H9 (cell line): ENCODE results near the gene ARL13B. TPM values are rescaled to one million over a fixed set of nuclear protein-coding genes. Genes with fewer than 3 reads are reported as not detected.

Experiments used
- DNase-seq: peaks from one replicate; pipeline ENCODE4 v3.0.0-alpha.2; 2017
- H2AFZ ChIP-seq: one replicate; pipeline ENCODE4 v1.6.1; 2013; ENCODE audit warnings: mild to moderate bottlenecking, low read length, control low read depth, moderate library complexity
- H2AK5ac ChIP-seq: 2 replicates; pipeline ENCODE4 v1.6.1; 2013; ENCODE audit warnings: low read length, control low read depth, mixed read lengths; ENCODE audit not compliant: insufficient read length
- H2BK120ac ChIP-seq: one replicate; pipeline ENCODE4 v1.6.1; 2013; ENCODE audit warnings: low read depth, mild to moderate bottlenecking, low read length, control low read depth, inconsistent platforms; ENCODE audit not compliant: poor library complexity, severe bottlenecking
- H2BK12ac ChIP-seq: 2 replicates; pipeline ENCODE4 v1.6.1; 2013; ENCODE audit warnings: low read length, control low read depth, mixed read lengths, low read depth; ENCODE audit not compliant: insufficient read length
- H2BK15ac ChIP-seq: 2 replicates; pipeline ENCODE4 v1.6.1; 2013; ENCODE audit warnings: low read depth, low read length, control low read depth
- H2BK20ac ChIP-seq: one replicate; pipeline ENCODE4 v1.6.1; 2013; ENCODE audit warnings: low read depth, mild to moderate bottlenecking, low read length, control low read depth, inconsistent platforms; ENCODE audit not compliant: poor library complexity, severe bottlenecking
- H2BK5ac ChIP-seq: 2 replicates; pipeline ENCODE4 v1.6.1; 2013; ENCODE audit warnings: low read length, control low read depth, mixed read lengths; ENCODE audit not compliant: insufficient read length
- H3K14ac ChIP-seq: 2 replicates; pipeline ENCODE4 v1.6.1; 2013; ENCODE audit warnings: low read length, control low read depth; ENCODE audit not compliant: insufficient read depth
- H3K18ac ChIP-seq: 2 replicates; pipeline ENCODE4 v1.6.1; 2013; ENCODE audit warnings: low read depth, mild to moderate bottlenecking, mixed read lengths, low read length, control low read depth; ENCODE audit not compliant: insufficient read length
- H3K23ac ChIP-seq: 2 replicates; pipeline ENCODE4 v1.6.1; 2013; ENCODE audit warnings: low read length, control low read depth, mixed read lengths, low read depth; ENCODE audit not compliant: insufficient read length
- H3K23me2 ChIP-seq: 2 replicates; pipeline ENCODE4 v1.6.1; 2013; ENCODE audit warnings: low read depth, mild to moderate bottlenecking, mixed read lengths, low read length, control low read depth; ENCODE audit not compliant: insufficient read length, poor library complexity, severe bottlenecking
- H3K27ac ChIP-seq: 2 replicates; pipeline ENCODE4 v1.5.1; 2013; ENCODE audit warnings: low read length, control low read depth, mixed read lengths, low read depth; ENCODE audit not compliant: insufficient read length
- H3K27me3 ChIP-seq: 2 replicates; pipeline ENCODE4 v1.6.1; 2013; ENCODE audit warnings: low read length, control low read depth, inconsistent platforms; ENCODE audit not compliant: insufficient read depth
- H3K4ac ChIP-seq: 2 replicates; pipeline ENCODE4 v1.6.1; 2013; ENCODE audit warnings: low read depth, mild to moderate bottlenecking, control low read depth, inconsistent platforms, low read length, moderate library complexity
- H3K4me1 ChIP-seq: 2 replicates; pipeline ENCODE4 v1.6.1; 2013; ENCODE audit warnings: low read length, control low read depth, inconsistent platforms; ENCODE audit not compliant: insufficient read depth
- H3K4me2 ChIP-seq: 2 replicates; pipeline ENCODE4 v1.6.1; 2013; ENCODE audit warnings: low read length, control low read depth, mixed read lengths; ENCODE audit not compliant: insufficient read length, insufficient read depth
- H3K56ac ChIP-seq: 2 replicates; pipeline ENCODE4 v1.6.1; 2013; ENCODE audit warnings: low read depth, mild to moderate bottlenecking, mixed read lengths, low read length, control low read depth; ENCODE audit not compliant: insufficient read length
- H3K79me1 ChIP-seq: 2 replicates; pipeline ENCODE4 v1.6.1; 2013; ENCODE audit warnings: low read depth, mild to moderate bottlenecking, moderate library complexity, low read length, control low read depth, inconsistent platforms; ENCODE audit not compliant: insufficient read depth, poor library complexity, severe bottlenecking
- H3K79me2 ChIP-seq: 2 replicates; pipeline ENCODE4 v1.6.1; 2013; ENCODE audit warnings: low read length, control low read depth, inconsistent platforms; ENCODE audit not compliant: insufficient read depth
- H3K9ac ChIP-seq: 2 replicates; pipeline ENCODE4 v1.6.1; 2013; ENCODE audit warnings: low read length, control low read depth, mixed read lengths; ENCODE audit not compliant: insufficient read length; ENCODE audit errors: extremely low read depth
- H3K9me3 ChIP-seq: one replicate; pipeline ENCODE4 v1.6.1; 2013; ENCODE audit warnings: low read depth, low read length, inconsistent platforms; ENCODE audit not compliant: control insufficient read depth
- H3T11ph ChIP-seq: one replicate; pipeline ENCODE4 v1.6.1; 2013; ENCODE audit warnings: mild to moderate bottlenecking, low read length, control low read depth, inconsistent platforms
- H4K20me1 ChIP-seq: one replicate; pipeline ENCODE4 v1.6.1; 2013; ENCODE audit not compliant: control insufficient read depth, insufficient read length, insufficient read depth
- H4K5ac ChIP-seq: 2 replicates; pipeline ENCODE4 v1.6.1; 2013; ENCODE audit warnings: low read depth, mild to moderate bottlenecking, mixed read lengths, low read length, control low read depth; ENCODE audit not compliant: insufficient read length
- H4K8ac ChIP-seq: replicated peaks from 2 replicates; pipeline ENCODE4 v1.6.1; 2013; ENCODE audit warnings: low read length, control low read depth, mixed read lengths, low read depth; ENCODE audit not compliant: insufficient read length
- H4K91ac ChIP-seq: 2 replicates; pipeline ENCODE4 v1.6.1; 2013; ENCODE audit warnings: low read depth, mild to moderate bottlenecking, moderate library complexity, mixed read lengths, low read length, control low read depth; ENCODE audit not compliant: insufficient read length
- H3K27ac Mint-ChIP-seq, 3 experiments: 2 replicates in 2 of 3; 3 replicates in 1 of 3; pipeline ENCODE4 v1.8.0; 2020 to 2021; ENCODE audit warnings: mixed read lengths in 3 of 3, mild to moderate bottlenecking in 1 of 3, moderate library complexity in 1 of 3
- H3K27me3 Mint-ChIP-seq: 2 replicates; pipeline ENCODE4 v1.8.0; 2021; ENCODE audit warnings: low read depth, mild to moderate bottlenecking, moderate library complexity, mixed read lengths
- H3K36me3 Mint-ChIP-seq, 3 experiments: 2 replicates in 2 of 3; 3 replicates in 1 of 3; pipeline ENCODE4 v1.8.0; 2020 to 2021; ENCODE audit warnings: low read depth in 3 of 3, mixed read lengths in 3 of 3; ENCODE audit not compliant: insufficient read depth in 1 of 3
- H3K4me1 Mint-ChIP-seq, 2 experiments: 2 replicates each; pipeline ENCODE4 v1.8.0; 2020; ENCODE audit warnings: mixed read lengths in 2 of 2
- H3K4me3 Mint-ChIP-seq, 2 experiments: 2 replicates in 1 of 2; 3 replicates in 1 of 2; pipeline ENCODE4 v1.8.0; 2020 to 2021; ENCODE audit warnings: mild to moderate bottlenecking in 2 of 2, mixed read lengths in 2 of 2, moderate library complexity in 1 of 2
- H3K9me3 Mint-ChIP-seq, 2 experiments: 2 replicates in 1 of 2; 3 replicates in 1 of 2; pipeline ENCODE4 v1.8.0; 2020; ENCODE audit warnings: mild to moderate bottlenecking in 2 of 2, mixed read lengths in 2 of 2, moderate library complexity in 1 of 2
- CTCF ChIP-seq: fragments of 200-600 bp; sonication (generic); conservative IDR thresholded peaks from 3 replicates; pipeline ENCODE4 v1.8.0; 2021; ENCODE audit warnings: antibody characterized with exemption, mild to moderate bottlenecking
- WGBS: extraction: QIAGEN DNeasy Blood & Tissue Kit; methylation state at CpG from one replicate; pipeline ENCODE4 v1.1.7; 2013; ENCODE audit warnings: missing lambda C conversion rate, low lambda C conversion rate, mixed read lengths; ENCODE audit not compliant: insufficient read length; ENCODE audit errors: extremely low coverage; 5-methylcytosine and 5-hydroxymethylcytosine counted together
- total RNA-seq: library from RNA; stranded (reverse); gene quantifications from 2 replicates; pipeline ENCODE4 v1.2.1, GENCODE V29; 2021

The ARL13B gene
- total RNA-seq, 1 experiment from 2014 or later: 7.9 TPM

GRCh38 chr3:94095111-94095510 is 115.2 kb downstream of the ARL13B start:
- no peak for TF ChIP-seq CTCF
- Histone ChIP-seq H4K20me1 (no peaks in the 10 kb centered on the region), H2BK5ac (no peak overlapping the region), H3T11ph (no peak overlapping the region), H3K14ac (no peak overlapping the region), H3K27ac (no peak overlapping the region), H4K8ac (no peak overlapping the region), H4K5ac (no peak overlapping the region), H3K56ac (no peak overlapping the region), H2BK15ac (no peak overlapping the region), H3K27me3 (no peaks in the 10 kb centered on the region), H3K4me1 (no peaks in the 10 kb centered on the region), H2AFZ (no peak overlapping the region), H4K91ac (no peak overlapping the region), H3K18ac (no peak overlapping the region), H3K23ac (no peak overlapping the region), H2BK12ac (no peak overlapping the region), H3K9ac (no peak overlapping the region), H3K79me1 (no peaks in the 10 kb centered on the region), H3K4me2 (no peak overlapping the region), H3K23me2 (no peaks in the 10 kb centered on the region), H2BK120ac (no peak overlapping the region), H3K9me3 (no peaks in the 10 kb centered on the region), H2AK5ac (no peak overlapping the region), H2BK20ac (no peak overlapping the region), H3K79me2 (no peaks in the 10 kb centered on the region), H3K4ac (no peak overlapping the region)
- H3K4me1 Mint-ChIP-seq: no peaks in the 10 kb centered on the region
- no CpG with 5 or more reads among the region's 2 CpGs for WGBS
- H3K4me3 Mint-ChIP-seq: no peak overlapping the region
- no peaks in the 10 kb centered on the region for H3K9me3 Mint-ChIP-seq
- no peak for DNase-seq
- H3K27ac Mint-ChIP-seq: no peak overlapping the region
- H3K36me3 Mint-ChIP-seq: peaks cover 0 to 12% (median 11%) of the 10 kb centered on the region in 3 experiments; a peak in 4 of 7 replicates
- no peaks in the 10 kb centered on the region for H3K27me3 Mint-ChIP-seq
